Activated naive CD4-positive, alpha-beta T cell treated with anti-CD3 and anti-CD28 coated beads, Interleukin-2, amount 50 U/mL, for 72 hours (primary cell): ENCODE data around the gene CCDC152. TPM values are rescaled to one million over a fixed set of nuclear protein-coding genes. Genes with fewer than 3 reads are reported as not detected.

Experiments
- ATAC-seq, 2 donors: fragments of 150-1000 bp; cut with Tn5 transposase; 2 replicates each; pipeline ENCODE4 v1.10.0; 2021; ENCODE audit warnings: mild to moderate bottlenecking in 2 of 2, moderate library complexity in 2 of 2
- DNase-seq, 2 donors: peaks; one replicate each; pipeline ENCODE4 v3.0.0; 2021 to 2022; ENCODE audit warnings: low spot score in 2 of 2
- H3K27ac Mint-ChIP-seq, 2 donors: one replicate each; pipeline ENCODE4 v1.8.0; 2022; ENCODE audit warnings: mild to moderate bottlenecking in 2 of 2, mixed read lengths in 2 of 2
- H3K36me3 Mint-ChIP-seq, 2 donors: one replicate each; pipeline ENCODE4 v1.8.0; 2022; ENCODE audit warnings: mixed read lengths in 2 of 2
- H3K9me3 Mint-ChIP-seq, 2 donors: one replicate each; pipeline ENCODE4 v1.8.0; 2022; ENCODE audit warnings: mixed read lengths in 2 of 2
- total RNA-seq, 2 donors: library from RNA; stranded (reverse); gene quantifications; one replicate each; pipeline ENCODE4 v1.2.3, GENCODE V29; 2022

Gene CCDC152
- total RNA-seq, 2 donors from 2014 or later = 1.3 to 9.0 TPM

DNA sequence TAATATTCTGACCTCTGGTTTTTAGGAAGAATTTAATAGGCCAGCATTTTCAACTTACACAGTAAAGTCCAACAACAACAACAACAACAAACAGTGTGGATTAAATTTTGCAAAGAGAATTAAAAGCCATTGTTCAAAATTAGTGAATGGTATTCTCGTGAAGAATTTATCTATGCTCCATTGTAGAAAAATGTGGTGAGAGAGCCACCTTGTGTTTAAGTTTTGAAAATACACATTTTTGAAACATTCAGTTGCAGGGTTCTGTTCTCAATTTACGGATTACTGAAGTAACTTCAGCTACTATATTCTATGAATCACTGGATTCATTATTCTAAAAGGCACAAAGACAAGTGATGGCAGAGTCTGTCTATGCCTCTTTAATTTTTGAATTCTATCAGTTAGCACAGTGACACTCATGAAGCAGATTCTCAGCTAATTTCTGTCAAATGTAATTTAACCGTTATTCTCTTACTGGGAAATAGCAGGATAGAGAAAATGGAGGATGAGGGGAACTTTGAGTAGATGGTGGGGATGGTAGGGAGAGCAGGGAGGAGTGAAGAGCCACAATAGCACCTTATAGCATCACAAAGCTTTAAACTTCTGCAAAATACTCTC, 11.0 kb downstream of the CCDC152 start:
- Mint-ChIP-seq H3K9me3 (no peaks in the 10 kb centered on the region), H3K27ac (no peak overlapping the region), H3K36me3 (no peaks in the 10 kb centered on the region)
- no peak for ATAC-seq
- DNase-seq = no peak

DNA sequence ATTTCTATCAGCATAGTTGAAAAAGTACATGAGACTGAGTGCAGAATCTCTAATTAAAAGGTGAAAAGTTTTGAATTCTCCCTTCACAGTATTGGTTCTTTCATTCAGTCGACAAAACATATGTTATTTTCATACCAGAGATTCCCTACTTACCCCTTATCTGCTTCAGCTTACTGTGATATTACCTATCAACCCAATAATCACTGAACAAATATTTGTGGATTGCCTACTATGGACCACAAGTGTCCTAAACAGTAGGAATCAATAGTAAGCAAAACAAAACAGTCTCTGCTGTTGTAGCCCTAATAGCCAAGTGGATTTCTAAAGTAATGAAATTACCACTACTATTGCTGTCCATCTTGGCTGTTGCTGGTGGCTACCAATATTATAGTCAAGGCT, 11.5 kb downstream of the CCDC152 start:
- DNase-seq (no peak), ATAC-seq (no peak)
- Mint-ChIP-seq H3K36me3 (no peaks in the 10 kb centered on the region), H3K9me3 (no peaks in the 10 kb centered on the region), H3K27ac (no peak overlapping the region)

DNA sequence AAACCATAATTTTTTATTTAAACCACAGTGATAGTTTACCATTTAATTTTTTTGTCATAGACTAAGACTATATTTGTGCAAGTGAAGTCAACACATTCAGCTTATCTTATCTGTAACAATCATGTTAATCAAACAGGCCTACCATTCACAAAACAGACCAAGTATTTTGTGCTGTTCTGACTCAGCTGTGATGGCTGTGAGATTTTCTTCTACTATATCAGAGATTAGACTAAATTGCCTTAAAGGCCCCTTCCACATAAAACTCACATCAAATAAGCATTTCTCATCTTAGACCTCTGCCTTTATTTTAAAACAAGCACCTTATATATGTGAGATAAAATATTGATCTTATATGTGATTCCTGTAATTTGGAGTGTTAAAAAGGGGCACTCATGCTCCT, 13.4 kb downstream of the CCDC152 start:
- Mint-ChIP-seq H3K27ac (no peak overlapping the region), H3K36me3 (no peaks in the 10 kb centered on the region), H3K9me3 (no peaks in the 10 kb centered on the region)
- DNase-seq (no peak), ATAC-seq (no peak)

DNA sequence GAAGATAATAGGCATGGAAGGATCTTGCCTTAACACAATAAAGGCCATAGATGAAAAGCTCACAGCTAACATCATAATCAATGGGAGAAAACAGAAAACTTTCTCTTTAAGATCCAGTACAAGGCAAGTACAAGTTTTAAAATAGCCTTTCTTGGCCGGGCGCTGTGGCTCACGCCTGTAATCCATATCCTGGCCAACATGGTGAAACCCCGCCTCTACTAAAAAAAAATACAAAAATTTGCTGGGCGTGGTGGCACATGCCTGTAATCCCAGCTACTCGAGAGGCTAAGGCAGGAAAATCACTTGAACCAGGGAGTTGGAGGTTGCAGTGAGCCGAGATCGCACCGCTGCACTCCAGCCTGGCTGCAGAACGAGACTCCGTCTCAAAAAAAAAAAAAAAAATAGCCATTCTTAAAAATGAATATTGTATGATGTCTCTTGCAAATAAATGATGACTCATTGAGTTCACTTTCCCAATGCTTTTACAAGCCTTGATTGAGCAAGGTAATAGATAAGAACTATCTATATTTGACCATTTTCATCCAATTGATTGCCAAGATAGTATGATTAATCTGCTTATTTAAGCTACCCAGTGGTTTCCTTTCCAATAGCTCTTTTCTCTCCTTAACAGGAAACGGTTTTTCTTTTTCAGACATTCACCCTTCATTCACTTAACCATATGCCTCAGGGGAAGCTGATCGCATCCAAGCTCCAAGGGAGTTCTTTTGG, 15.8 kb downstream of the CCDC152 start:
- Mint-ChIP-seq H3K9me3 (no peaks in the 10 kb centered on the region), H3K36me3 (no peaks in the 10 kb centered on the region), H3K27ac (no peak overlapping the region)
- ATAC-seq (no peak), DNase-seq (no peak)

DNA sequence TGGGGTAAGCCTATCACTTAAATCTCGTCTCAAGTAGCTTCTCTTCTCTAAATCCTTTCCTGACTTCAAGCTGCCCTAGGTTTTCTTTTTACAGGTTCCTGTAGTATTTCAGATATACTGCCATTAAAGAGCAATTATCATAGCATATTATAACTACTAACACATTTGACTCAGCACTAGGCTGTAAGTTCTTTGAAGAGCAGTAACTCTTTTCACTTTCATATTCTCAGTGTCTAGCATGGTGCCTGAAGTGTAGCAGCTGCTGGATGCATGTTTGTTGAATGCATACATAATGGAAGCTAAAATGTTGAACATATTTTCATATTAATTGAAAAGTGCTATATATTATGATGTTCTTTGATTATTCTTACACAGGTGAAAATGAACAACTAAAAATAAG, 22.5 kb downstream of the CCDC152 start:
- H3K9me3 Mint-ChIP-seq = no peaks in the 10 kb centered on the region
- DNase-seq (no peak), ATAC-seq (no peak)
- no peaks in the 10 kb centered on the region for H3K36me3 Mint-ChIP-seq
- H3K27ac Mint-ChIP-seq = no peak overlapping the region

DNA sequence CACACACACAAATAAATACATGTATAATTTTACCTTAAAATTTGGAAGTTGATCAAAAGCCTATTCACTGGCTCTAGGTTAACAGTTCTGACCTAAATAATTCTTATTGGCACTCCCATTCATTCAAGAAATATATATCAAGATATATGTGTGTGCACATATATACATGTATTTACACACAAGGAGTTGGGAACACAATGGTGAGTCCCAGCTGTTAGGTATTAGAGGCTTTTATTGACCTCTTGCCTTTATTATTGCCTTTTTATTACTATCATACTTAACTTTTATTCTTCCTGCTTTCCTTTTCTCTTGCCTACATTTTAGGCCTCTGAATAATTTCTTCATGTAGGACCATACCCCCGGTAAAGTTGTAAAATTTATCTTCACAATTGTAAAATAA, 25.0 kb downstream of the CCDC152 start:
- peaks cover 7 to 12% of the 10 kb centered on the region in 2 donors for H3K9me3 Mint-ChIP-seq
- no peak overlapping the region for H3K27ac Mint-ChIP-seq
- no peak for DNase-seq
- peaks cover 4 to 10% of the 10 kb centered on the region in 2 donors for H3K36me3 Mint-ChIP-seq
- ATAC-seq = no peak

DNA sequence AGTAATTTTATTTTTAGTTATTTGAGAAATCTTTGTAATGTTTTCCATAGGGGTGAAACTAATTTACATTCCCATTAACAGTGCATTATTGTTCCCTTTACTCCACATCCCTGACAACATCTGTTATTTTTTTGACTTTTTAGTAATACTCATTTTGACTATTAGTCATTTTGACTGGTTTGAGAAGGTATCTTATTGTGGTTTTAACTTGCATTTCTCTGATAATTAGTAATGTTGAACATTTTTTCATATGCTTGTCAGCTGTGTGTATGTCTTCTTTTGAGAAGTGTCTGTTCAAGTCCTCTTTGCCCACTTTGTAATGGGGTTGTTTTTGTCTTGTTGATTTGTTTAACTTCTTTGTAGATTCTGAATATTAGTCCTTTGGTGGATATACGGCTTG, 27.5 kb downstream of the CCDC152 start:
- peaks cover 18 to 24% of the 10 kb centered on the region in 2 donors for H3K9me3 Mint-ChIP-seq
- DNase-seq (no peak), ATAC-seq (no peak)
- H3K36me3 Mint-ChIP-seq = peaks cover 18 to 23% of the 10 kb centered on the region in 2 donors
- H3K27ac Mint-ChIP-seq = no peak overlapping the region

DNA sequence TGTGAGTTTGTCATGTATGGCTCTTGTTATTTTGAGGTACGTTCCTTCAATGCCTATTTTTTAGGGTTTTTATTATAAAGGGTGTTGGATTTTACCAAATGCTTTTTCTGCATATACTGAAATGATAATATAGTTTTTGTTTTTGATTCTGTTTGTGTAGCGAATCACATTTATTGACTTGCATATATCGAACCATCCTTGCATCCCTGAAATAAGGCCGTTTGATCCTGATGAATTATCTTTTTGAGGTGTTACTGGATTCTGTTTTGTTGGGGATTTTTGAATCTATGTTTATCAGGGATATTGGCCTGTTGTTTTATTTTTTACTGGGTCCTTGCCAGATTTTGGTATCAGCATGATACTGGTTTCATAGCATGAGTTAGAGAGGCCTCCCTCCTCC, 29.1 kb downstream of the CCDC152 start:
- peaks cover 20 to 25% of the 10 kb centered on the region in 2 donors for H3K36me3 Mint-ChIP-seq
- DNase-seq (no peak), ATAC-seq (no peak)
- peaks cover 20 to 27% of the 10 kb centered on the region in 2 donors for H3K9me3 Mint-ChIP-seq
- no peak overlapping the region for H3K27ac Mint-ChIP-seq

DNA sequence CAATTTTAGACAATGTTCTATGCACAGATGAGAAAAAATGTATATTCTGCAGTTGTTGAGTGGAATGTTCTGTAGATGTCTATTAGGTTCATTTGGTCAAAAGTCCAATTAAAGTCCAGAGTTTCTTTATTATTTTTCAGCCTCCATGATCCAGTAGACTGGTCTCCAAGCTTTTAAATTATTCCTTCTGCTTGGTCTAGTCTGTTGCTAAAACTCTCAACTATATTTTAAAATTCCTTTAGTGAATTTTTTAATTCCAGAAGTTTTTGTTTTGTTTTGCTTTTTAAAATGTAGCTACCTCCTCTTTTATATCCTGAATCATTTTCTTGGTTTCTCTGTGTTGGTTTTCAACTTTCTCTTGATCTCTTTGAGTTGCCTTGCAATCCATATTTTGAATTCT, 30.5 kb downstream of the CCDC152 start:
- H3K36me3 Mint-ChIP-seq = peaks cover 20 to 30% of the 10 kb centered on the region in 2 donors
- ATAC-seq (no peak), DNase-seq (no peak)
- no peak overlapping the region for H3K27ac Mint-ChIP-seq
- peaks cover 25 to 27% of the 10 kb centered on the region in 2 donors for H3K9me3 Mint-ChIP-seq

DNA sequence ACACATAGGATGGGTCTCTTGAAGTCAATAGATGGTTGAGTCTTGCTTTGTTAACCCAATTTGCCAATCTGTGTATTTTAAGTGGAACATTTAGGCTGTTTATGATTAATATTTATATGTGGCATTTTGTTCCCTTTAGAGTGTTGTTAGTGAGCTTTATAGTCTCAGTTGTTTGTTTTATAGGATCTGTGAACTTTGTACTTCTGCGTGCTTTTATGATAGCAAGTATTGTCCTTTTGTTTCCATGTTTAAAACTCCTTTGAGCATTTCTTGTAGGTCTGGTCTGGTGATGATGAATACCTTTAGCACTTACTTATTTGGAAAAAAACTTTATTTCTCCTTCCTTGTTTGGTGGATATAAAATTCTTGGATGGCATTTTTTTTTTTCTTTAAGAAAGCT, 31.2 kb downstream of the CCDC152 start:
- H3K36me3 Mint-ChIP-seq = peaks cover 20 to 37% of the 10 kb centered on the region in 2 donors
- no peak for ATAC-seq

DNA sequence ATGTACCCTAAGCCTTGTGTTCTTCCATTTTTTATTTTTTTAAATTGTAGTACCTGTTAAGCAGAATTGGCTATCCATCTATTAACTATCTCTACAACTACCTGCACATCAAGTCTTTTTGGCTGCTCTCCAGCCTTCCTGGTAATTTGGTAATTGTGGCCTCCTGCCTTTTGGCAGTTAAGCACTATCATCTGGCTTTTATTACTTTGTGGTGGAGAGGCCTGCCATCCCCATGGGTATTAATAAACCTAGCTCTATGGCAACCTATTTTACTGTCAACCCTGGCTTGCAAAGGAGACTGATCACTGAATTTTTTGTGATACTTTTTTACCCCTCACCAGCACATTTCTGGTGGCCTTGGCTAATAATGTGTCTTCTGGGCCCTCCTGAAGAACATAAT, 34.5 kb downstream of the CCDC152 start:
- H3K27ac Mint-ChIP-seq = no peak overlapping the region

More for the DNA sequence above, 31.2 kb downstream of the CCDC152 start:
- DNase-seq = no peak
- H3K9me3 Mint-ChIP-seq = peaks cover 25 to 27% of the 10 kb centered on the region in 2 donors
- no peak overlapping the region for H3K27ac Mint-ChIP-seq

DNA sequence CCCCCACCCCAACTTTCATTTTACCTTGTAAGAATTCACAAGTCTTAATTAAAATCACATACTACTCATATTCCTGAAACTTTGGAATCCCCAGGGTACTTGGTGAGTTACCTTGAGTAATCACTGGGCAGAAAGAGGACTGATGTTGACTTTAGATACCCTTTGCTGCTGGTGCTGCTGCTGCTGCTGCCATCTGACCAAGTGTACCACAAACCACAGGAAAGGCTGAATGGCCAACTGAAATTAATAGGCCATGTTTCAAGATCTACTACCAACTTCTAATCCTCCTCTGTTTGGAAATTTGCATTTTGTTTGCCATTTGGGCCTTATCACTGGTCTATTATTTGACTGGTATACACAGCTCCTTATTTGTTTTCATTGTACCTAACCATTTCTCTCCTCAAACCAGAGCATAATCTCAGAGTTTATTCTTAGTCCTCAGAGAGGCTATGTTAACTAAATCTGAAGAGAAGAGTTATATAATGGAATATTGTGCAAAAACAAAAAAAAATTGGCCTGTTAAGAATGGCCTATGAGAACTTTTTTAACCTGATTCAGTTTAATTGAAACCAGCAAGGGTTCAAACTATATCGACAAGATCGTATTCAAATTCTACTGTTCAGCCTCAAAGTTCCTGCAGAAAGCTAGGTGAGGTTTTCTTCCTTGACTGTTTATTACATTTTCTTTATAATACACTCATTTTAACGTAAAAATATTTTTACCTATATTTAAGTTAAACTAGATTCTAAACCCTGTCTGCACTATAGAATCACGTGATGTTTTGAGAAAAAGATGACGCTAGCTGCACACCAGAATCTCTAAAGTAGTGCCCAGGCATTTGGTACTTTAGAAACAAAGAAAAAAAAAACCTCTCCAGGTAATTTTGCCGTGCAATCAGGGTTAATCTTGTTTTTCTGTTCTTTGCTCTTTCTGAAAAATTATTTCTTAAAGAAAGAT, 41.9 kb downstream of the CCDC152 start:
- peaks cover 0 to 6% of the 10 kb centered on the region in 2 donors for H3K36me3 Mint-ChIP-seq

More for the DNA sequence above, 34.5 kb downstream of the CCDC152 start:
- ATAC-seq (no peak), DNase-seq (no peak)
- Mint-ChIP-seq H3K36me3 (peaks cover 20 to 38% of the 10 kb centered on the region in 2 donors), H3K9me3 (peaks cover 25 to 31% of the 10 kb centered on the region in 2 donors)

DNA sequence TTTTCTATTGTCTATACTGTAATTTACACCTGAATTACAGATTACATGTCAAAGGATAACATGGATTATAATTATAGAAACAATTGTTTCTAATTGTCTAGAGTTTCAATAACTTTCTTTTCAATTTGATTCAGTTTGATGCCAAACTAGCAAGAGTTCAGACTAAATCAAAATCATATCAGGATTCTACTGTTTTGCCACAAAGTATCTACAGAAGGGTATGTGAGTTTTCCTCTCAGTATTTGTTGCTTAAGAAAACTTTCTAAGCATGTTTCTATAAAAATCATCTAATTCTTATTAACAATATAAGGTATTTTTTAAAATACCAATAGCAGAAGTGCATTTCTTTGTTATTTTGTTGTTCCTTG, 42.6 kb downstream of the CCDC152 start:
- Mint-ChIP-seq H3K27ac (no peak overlapping the region), H3K36me3 (peaks cover 0 to 4% of the 10 kb centered on the region in 2 donors), H3K9me3 (peaks cover 0 to 4% of the 10 kb centered on the region in 2 donors)
- no peak for ATAC-seq
- no peak for DNase-seq

More for the DNA sequence above, 41.9 kb downstream of the CCDC152 start:
- H3K9me3 Mint-ChIP-seq = peaks cover 6 to 9% of the 10 kb centered on the region in 2 donors
- H3K27ac Mint-ChIP-seq = no peak overlapping the region
- ATAC-seq (no peak), DNase-seq (no peak)

DNA sequence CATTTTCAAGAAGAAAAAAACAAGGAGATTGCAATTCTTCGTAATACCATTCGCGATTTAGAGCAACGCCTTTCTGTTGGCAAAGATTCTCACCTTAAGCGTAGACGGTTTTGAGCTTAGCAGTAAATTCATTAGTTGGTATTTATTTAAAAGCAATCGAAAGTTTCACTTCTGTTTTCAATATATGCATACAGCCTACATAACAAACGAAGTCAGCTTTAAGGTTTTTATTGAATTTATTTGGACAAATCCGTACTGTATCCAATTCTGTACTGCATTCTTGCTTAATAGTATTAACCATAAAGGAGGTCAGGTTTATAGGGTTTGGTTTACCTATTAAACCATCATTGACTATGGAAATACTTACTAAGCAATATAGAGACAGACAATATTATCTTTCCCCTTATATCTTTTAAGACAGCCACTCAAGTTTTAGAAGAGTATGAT, 43.1 kb downstream of the CCDC152 start:
- DNase-seq (no peak), ATAC-seq (no peak)
- H3K27ac Mint-ChIP-seq = no peak overlapping the region
- H3K36me3 Mint-ChIP-seq = no peaks in the 10 kb centered on the region
- peaks cover 0 to under 1% of the 10 kb centered on the region in 2 donors for H3K9me3 Mint-ChIP-seq

DNA sequence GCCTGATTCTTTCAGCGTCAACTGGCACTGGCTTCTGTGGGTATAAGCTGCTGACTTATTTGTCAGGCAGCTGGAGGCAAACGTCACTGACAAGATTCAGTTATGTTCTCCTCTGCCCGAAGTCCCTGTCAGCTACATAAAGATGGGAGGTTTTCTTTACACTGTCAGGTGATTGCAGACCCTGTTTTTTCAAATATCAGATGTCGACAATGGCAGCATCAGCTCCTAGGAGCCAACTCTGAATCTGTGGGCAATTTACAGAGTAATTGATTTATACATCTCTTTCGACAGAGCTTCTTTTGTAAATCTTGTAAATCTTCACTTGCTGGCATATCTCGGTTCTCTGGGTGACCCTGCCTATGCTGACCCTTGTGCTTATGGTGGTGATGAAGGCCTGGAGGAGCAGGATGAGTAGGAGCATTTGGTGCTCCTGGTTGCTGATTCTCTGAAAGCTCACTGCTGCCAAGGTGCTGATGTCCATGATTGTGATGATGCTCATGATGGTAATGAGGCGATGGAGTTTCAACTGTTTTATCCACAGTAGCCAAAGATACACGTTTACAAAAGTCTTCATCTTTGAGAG, 44.2 kb downstream of the CCDC152 start:
- Mint-ChIP-seq H3K9me3 (no peaks in the 10 kb centered on the region), H3K27ac (no peak overlapping the region), H3K36me3 (no peaks in the 10 kb centered on the region)
- DNase-seq (no peak), ATAC-seq (no peak)

DNA sequence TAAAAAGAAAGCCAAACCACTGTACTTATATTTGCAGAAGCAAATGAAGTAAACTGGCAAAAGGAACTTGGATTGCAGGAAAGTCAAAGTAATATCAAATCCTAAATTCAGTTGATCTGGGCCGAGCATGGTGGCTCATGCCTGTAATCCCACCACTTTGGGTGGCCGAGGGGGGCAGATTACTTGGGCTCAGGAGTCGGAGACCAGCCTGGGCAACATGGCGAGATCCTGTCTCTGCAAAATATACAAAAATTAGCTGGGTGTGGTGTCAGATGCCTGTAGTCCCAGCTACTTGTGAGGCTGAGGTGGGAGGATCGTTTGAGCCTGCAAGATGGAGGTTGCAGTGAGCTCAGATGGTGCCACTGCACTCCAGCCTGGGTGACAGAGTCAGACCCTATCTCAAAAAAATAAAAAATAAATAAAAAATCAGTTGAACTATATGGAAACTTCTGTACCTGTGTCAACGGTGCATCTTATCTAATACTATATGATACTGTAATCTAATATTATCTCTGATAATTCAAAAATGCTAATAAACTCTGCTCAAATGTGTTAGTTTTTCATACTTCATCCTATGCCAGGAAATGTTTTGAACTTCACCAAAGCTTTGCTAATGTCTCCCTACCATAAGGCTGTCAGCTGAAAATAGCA, 45.0 kb downstream of the CCDC152 start:
- no peak for ATAC-seq
- Mint-ChIP-seq H3K27ac (no peak overlapping the region), H3K36me3 (no peaks in the 10 kb centered on the region), H3K9me3 (no peaks in the 10 kb centered on the region)
- no peak for DNase-seq
